ENCODE data around the gene PCDHGA1. TPM values are rescaled to one million over a fixed set of nuclear protein-coding genes. Genes with fewer than 3 reads are reported as not detected.

PCDHGA1 gene
- total and polyA plus RNA-seq, 2 of the 4 experiments (the other 2 are of a cell fraction) = 0.90 to 0.92 TPM

DNA sequence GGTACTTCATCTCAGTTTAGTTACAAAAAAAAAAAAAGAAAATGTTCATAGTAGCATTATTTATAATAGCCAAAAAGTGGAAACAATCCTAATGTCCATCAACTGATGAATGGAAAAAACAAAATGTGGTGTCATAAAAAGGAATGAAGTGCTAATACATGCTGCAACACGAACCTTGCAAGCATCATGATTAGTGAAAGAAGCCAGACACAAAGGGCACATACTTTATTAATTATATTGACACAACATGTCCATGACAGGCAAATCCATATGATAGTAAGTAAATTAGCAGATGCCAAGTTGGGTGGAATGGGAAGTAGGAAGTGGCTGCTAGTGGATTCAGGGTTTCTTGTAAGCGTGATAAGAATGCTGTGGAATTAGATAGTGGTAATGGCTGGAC is 212.7 kb downstream of the PCDHGA1 start:
- Histone ChIP-seq H2AK5ac (ENCODE audit: low read depth, low read length) (no peak overlapping the region), H2BK5ac (ENCODE audit: low read depth, low read length, poor library complexity, severe bottlenecking) (no peak overlapping the region), H3K56ac (ENCODE audit: extremely low read depth, insufficient read depth, low read length) (no peak overlapping the region), H3K4me3 (ENCODE audit: insufficient read depth, low read depth, low read length) (no peak overlapping the region), H2AK9ac (replicated peaks; ENCODE audit: low read depth, low read length, poor library complexity) (no peak overlapping the region), H3K9ac (ENCODE audit: low read depth, low read length) (no peak overlapping the region), H2BK120ac (ENCODE audit: low read depth, low read length) (no peak overlapping the region), H3K14ac (replicated peaks; ENCODE audit: low read depth, low read length) (no peak overlapping the region), H2BK20ac (ENCODE audit: low read depth, low read length) (no peak overlapping the region), H3K23ac (ENCODE audit: low read depth, low read length) (no peak overlapping the region), H4K8ac (ENCODE audit: low read depth in 2 of 2, low read length in 2 of 2) (no peak overlapping the region), H3K9me1 (ENCODE audit: insufficient read depth, low read length) (no peaks in the 10 kb centered on the region), H3K4ac (ENCODE audit: low read depth, low read length) (no peak overlapping the region), H3K4me1 (ENCODE audit: control insufficient read depth, insufficient read depth, low read length) (no peaks in the 10 kb centered on the region), H3K18ac (ENCODE audit: low read depth, low read length) (no peak overlapping the region), H3K36me3 (ENCODE audit: control insufficient read depth, insufficient read depth, low read length) (peaks cover 2% of the 10 kb centered on the region), H3K9me3 (ENCODE audit: control insufficient read depth, insufficient read depth, low read length) (peaks cover 10% of the 10 kb centered on the region), H4K5ac (ENCODE audit: low read depth, low read length) (no peak overlapping the region), H2BK15ac (ENCODE audit: low read depth, low read length) (no peak overlapping the region), H3K4me2 (ENCODE audit: low read depth, low read length) (no peak overlapping the region), H3K27ac (ENCODE audit: insufficient read depth, low read length) (no peak overlapping the region), H3K27me3 (ENCODE audit: control insufficient read depth, insufficient read depth, low read length) (no peaks in the 10 kb centered on the region), H3K79me1 (ENCODE audit: low read depth in 1 of 2, low read length in 2 of 2) (peaks cover 0 to 15% of the 10 kb centered on the region in 2 experiments; a peak in 2 of 4 replicates), H2AFZ (replicated peaks; ENCODE audit: low read length, poor library complexity) (no peak overlapping the region), H4K20me1 (ENCODE audit: insufficient read depth, low read length) (no peaks in the 10 kb centered on the region), H4K91ac (ENCODE audit: insufficient read depth, low read depth, low read length) (no peak overlapping the region)
- ChIA-PET CTCF (interaction anchor here (0.6 kb wide), 1 partner anchor 15 kb away, joined by 5 read pairs; no protein-coding TSS in a partner anchor), POLR2A (ENCODE audit: unreplicated experiment) (no interaction called here)
- ATAC-seq (ENCODE audit: low read depth) (no peak), DNase-seq (no peak)
- TF ChIP-seq SMC3 (IDR thresholded peaks at IDR 0.05; ENCODE audit: low read depth, low read length) (no peak), RCOR1 (IDR thresholded peaks at IDR 0.05; ENCODE audit: insufficient replicate concordance, low read length) (no peak), FOS (IDR thresholded peaks at IDR 0.05; ENCODE audit: low read depth, low read length) (no peak), POLR2A (IDR thresholded peaks at IDR 0.05; ENCODE audit: low read depth, low read length) (no peak), CTCF (conservative IDR thresholded peaks at IDR 0.05; ENCODE audit: low read depth, low read length) (no peak), MXI1 (IDR thresholded peaks at IDR 0.05; ENCODE audit: borderline replicate concordance, low read depth, low read length) (no peak), MAFK (IDR thresholded peaks at IDR 0.05; ENCODE audit: low read depth, low read length) (no peak), CHD1 (IDR thresholded peaks at IDR 0.05; ENCODE audit: low read depth, low read length) (no peak), CEBPB (IDR thresholded peaks at IDR 0.05; ENCODE audit: low read depth, low read length) (no peak), RAD21 (IDR thresholded peaks at IDR 0.05; ENCODE audit: low read length) (no peak), NFE2L2 (IDR thresholded peaks at IDR 0.05; ENCODE audit: low read depth, low read length) (no peak), BHLHE40 (IDR thresholded peaks at IDR 0.05; ENCODE audit: low read depth, low read length) (no peak)
- TF ChIP-seq, protein P1, sequence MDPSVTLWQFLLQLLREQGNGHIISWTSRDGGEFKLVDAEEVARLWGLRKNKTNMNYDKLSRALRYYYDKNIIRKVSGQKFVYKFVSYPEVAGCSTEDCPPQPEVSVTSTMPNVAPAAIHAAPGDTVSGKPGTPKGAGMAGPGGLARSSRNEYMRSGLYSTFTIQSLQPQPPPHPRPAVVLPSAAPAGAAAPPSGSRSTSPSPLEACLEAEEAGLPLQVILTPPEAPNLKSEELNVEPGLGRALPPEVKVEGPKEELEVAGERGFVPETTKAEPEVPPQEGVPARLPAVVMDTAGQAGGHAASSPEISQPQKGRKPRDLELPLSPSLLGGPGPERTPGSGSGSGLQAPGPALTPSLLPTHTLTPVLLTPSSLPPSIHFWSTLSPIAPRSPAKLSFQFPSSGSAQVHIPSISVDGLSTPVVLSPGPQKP (IDR thresholded peaks at IDR 0.05; ENCODE audit: borderline replicate concordance, low read depth, low read length) = no peak
- TF ChIP-seq, protein P2, sequence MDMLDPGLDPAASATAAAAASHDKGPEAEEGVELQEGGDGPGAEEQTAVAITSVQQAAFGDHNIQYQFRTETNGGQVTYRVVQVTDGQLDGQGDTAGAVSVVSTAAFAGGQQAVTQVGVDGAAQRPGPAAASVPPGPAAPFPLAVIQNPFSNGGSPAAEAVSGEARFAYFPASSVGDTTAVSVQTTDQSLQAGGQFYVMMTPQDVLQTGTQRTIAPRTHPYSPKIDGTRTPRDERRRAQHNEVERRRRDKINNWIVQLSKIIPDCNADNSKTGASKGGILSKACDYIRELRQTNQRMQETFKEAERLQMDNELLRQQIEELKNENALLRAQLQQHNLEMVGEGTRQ (IDR thresholded peaks at IDR 0.05; ENCODE audit: low read depth, low read length) = no peak
- dilution Hi-C loops (cut with HindIII; ENCODE audit: low sequenced_read_pairs, unreplicated experiment) (no loop called here), in situ Hi-C loops (cut with MboI; ENCODE audit: low sequenced_read_pairs) (no loop called here), intact Hi-C loops (cut with micrococcal nuclease) (no loop called here)
- no CpG with 5 or more reads among the region's 2 CpGs for WGBS, 2 experiments (ENCODE audit: extremely low coverage in 2 of 2, insufficient read length in 1 of 2)
- no TSS peak for BruUV-seq (replicated peaks)
